Measurements from ENCODE around the gene IL21.
"Not testable (repeated sequence)": the region's sequence is repeated elsewhere in the genome, so short reads cannot be mapped to it uniquely, and the experiment has no call there.

Gene IL21

GRCh38 chr4:122658818-122659295 lies 38.0 kb upstream of the IL21 start:
- Histone ChIP-seq H3K4me1 (ENCODE audit: control insufficient read depth in 5 of 5, insufficient read depth in 5 of 5, low read length in 5 of 5) (no peaks in the 10 kb centered on the region), H3K9me3 (ENCODE audit: control insufficient read depth in 5 of 5, low read length in 5 of 5) (peaks cover 0 to 8% (median 6%) of the 10 kb centered on the region in 5 donors), H3K4me3 (ENCODE audit: low read depth in 1 of 5, low read length in 5 of 5) (no peak overlapping the region), H3K27ac (ENCODE audit: low read depth, low read length) (no peak overlapping the region), H3K36me3 (ENCODE audit: control insufficient read depth in 5 of 5, insufficient read depth in 5 of 5, low read length in 5 of 5) (no peaks in the 10 kb centered on the region), H3K9ac (ENCODE audit: low read length in 5 of 5) (no peak overlapping the region), H3K27me3 (ENCODE audit: control insufficient read depth in 5 of 5, insufficient read depth in 4 of 5, low read length in 5 of 5) (no peaks in the 10 kb centered on the region)

- Histone ChIP-seq H3K4me1 (ENCODE audit: control insufficient read depth in 5 of 5, insufficient read depth in 5 of 5, low read length in 5 of 5) (no peaks in the 10 kb centered on the region), H3K9ac (ENCODE audit: low read length in 5 of 5) (no peak overlapping the region), H3K4me3 (ENCODE audit: low read depth in 1 of 5, low read length in 5 of 5) (no peak overlapping the region), H3K9me3 (ENCODE audit: control insufficient read depth in 5 of 5, low read length in 5 of 5) (peaks cover 0 to 8% (median 6%) of the 10 kb centered on the region in 5 donors), H3K27me3 (ENCODE audit: control insufficient read depth in 5 of 5, insufficient read depth in 4 of 5, low read length in 5 of 5) (no peaks in the 10 kb centered on the region), H3K27ac (ENCODE audit: low read depth, low read length) (no peak overlapping the region), H3K36me3 (ENCODE audit: control insufficient read depth in 5 of 5, insufficient read depth in 5 of 5, low read length in 5 of 5) (no peaks in the 10 kb centered on the region)
Measured at GRCh38 chr4:122658377-122658776, 37.5 kb upstream of the IL21 start.

DNA sequence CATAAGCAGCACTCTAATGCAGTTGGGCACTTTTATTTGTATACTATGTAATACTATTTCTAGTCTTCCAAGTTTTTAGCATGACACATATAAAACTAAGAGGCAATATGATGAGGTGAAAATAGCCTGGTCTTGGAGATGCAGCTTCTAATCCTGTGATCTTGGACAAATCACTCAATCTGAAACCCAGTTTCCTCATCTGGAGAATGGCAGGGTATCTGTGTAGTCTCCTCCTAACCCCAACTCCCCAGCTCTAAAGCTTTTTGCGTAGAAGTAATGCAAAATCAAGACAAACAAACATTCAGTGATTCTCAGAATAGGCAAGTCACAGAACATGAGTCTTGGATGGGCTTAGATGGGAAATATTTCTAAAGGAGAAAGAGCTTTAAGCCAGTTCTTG lies 36.7 kb upstream of the IL21 start:
- H3K9me3 ChIP-seq (ENCODE audit: control insufficient read depth in 5 of 5, low read length in 5 of 5) = peaks cover 0 to 8% (median 6%) of the 10 kb centered on the region in 5 donors
- no peak overlapping the region for H3K9ac ChIP-seq (ENCODE audit: low read length in 5 of 5)
- H3K27ac ChIP-seq (ENCODE audit: low read depth, low read length) = no peak overlapping the region
- H3K27me3 ChIP-seq (ENCODE audit: control insufficient read depth in 5 of 5, insufficient read depth in 4 of 5, low read length in 5 of 5) = no peaks in the 10 kb centered on the region
- no peaks in the 10 kb centered on the region for H3K4me1 ChIP-seq (ENCODE audit: control insufficient read depth in 5 of 5, insufficient read depth in 5 of 5, low read length in 5 of 5)
- H3K36me3 ChIP-seq (ENCODE audit: control insufficient read depth in 5 of 5, insufficient read depth in 5 of 5, low read length in 5 of 5) = no peaks in the 10 kb centered on the region
- H3K4me3 ChIP-seq (ENCODE audit: low read depth in 1 of 5, low read length in 5 of 5) = no peak overlapping the region

DNA sequence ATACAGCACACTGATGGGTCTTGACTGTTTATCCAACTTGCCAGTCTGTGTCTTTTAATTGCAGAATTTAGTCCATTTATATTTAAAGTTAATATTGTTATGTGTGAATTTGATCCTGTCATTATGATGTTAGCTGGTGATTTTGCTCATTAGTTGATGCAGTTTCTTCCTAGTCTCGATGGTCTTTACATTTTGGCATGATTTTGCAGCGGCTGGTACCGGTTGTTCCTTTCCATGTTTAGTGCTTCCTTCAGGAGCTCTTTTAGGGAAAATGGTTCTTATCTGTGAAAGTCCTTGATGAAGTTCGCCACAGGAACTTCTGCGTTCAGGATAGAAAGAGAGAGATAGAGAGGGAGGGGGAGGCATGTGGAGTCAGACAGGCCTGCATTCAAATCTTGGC lies 35.7 kb upstream of the IL21 start:
- not testable (repeated sequence) for H3K9me3 ChIP-seq (ENCODE audit: control insufficient read depth in 5 of 5, low read length in 5 of 5); H3K9ac ChIP-seq (ENCODE audit: low read length in 5 of 5); H3K4me3 ChIP-seq (ENCODE audit: low read depth in 1 of 5, low read length in 5 of 5); H3K36me3 ChIP-seq (ENCODE audit: control insufficient read depth in 5 of 5, insufficient read depth in 5 of 5, low read length in 5 of 5); H3K27ac ChIP-seq (ENCODE audit: low read depth, low read length); H3K4me1 ChIP-seq (ENCODE audit: control insufficient read depth in 5 of 5, insufficient read depth in 5 of 5, low read length in 5 of 5); H3K27me3 ChIP-seq (ENCODE audit: control insufficient read depth in 5 of 5, insufficient read depth in 4 of 5, low read length in 5 of 5)

DNA sequence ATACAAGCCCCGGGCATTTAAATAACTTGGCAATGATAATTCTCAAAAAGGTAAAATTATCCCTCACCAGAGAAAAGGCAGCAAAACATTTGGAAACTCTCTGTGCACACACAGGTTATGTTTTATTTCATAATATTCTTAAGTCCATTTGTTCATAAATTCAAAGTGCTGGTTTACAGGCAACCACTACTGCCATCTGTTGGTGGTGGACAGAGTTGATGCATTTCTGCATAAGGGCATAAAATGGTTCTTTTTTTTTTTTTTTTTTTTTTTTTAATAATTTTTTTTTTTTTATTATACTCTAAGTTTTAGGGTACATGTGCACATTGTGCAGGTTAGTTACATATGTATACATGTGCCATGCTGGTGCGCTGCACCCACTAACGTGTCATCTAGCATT lies 31.5 kb upstream of the IL21 start:
- Histone ChIP-seq H3K27ac (ENCODE audit: low read depth, low read length) (no peak overlapping the region), H3K4me1 (ENCODE audit: control insufficient read depth in 5 of 5, insufficient read depth in 5 of 5, low read length in 5 of 5) (no peaks in the 10 kb centered on the region), H3K27me3 (ENCODE audit: control insufficient read depth in 5 of 5, insufficient read depth in 4 of 5, low read length in 5 of 5) (no peaks in the 10 kb centered on the region), H3K9ac (ENCODE audit: low read length in 5 of 5) (no peak overlapping the region), H3K36me3 (ENCODE audit: control insufficient read depth in 5 of 5, insufficient read depth in 5 of 5, low read length in 5 of 5) (no peaks in the 10 kb centered on the region), H3K9me3 (ENCODE audit: control insufficient read depth in 5 of 5, low read length in 5 of 5) (peaks cover 0 to 8% (median 6%) of the 10 kb centered on the region in 5 donors), H3K4me3 (ENCODE audit: low read depth in 1 of 5, low read length in 5 of 5) (no peak overlapping the region)

- Histone ChIP-seq H3K4me1 (ENCODE audit: control insufficient read depth in 5 of 5, insufficient read depth in 5 of 5, low read length in 5 of 5) (no peaks in the 10 kb centered on the region), H3K36me3 (ENCODE audit: control insufficient read depth in 5 of 5, insufficient read depth in 5 of 5, low read length in 5 of 5) (no peaks in the 10 kb centered on the region), H3K27ac (ENCODE audit: low read depth, low read length) (no peak overlapping the region), H3K27me3 (ENCODE audit: control insufficient read depth in 5 of 5, insufficient read depth in 4 of 5, low read length in 5 of 5) (no peaks in the 10 kb centered on the region), H3K9me3 (ENCODE audit: control insufficient read depth in 5 of 5, low read length in 5 of 5) (no peaks in the 10 kb centered on the region), H3K4me3 (ENCODE audit: low read depth in 1 of 5, low read length in 5 of 5) (no peak overlapping the region), H3K9ac (ENCODE audit: low read length in 5 of 5) (no peak overlapping the region)
Measured at GRCh38 chr4:122650148-122650547, 29.3 kb upstream of the IL21 start.

DNA sequence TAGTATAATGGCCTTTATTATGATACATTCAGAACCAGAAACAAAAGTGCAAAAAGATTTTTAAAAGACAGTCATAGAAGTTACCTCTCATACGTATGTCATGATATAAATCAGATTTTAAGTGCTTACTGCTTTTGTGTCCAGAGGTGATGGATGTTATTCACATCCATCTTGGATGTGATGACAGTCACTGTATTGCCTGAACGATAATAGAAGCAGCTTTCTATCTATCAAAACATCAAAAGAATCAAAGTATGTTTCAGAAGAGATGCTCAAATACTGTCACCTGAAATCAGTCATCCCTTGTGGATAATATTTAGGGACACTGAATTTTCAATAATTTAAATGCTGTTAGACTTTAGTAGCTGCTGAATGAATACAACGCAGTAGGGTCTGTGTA lies 26.8 kb upstream of the IL21 start:
- Histone ChIP-seq H3K9me3 (ENCODE audit: control insufficient read depth in 5 of 5, low read length in 5 of 5) (no peaks in the 10 kb centered on the region), H3K4me1 (ENCODE audit: control insufficient read depth in 5 of 5, insufficient read depth in 5 of 5, low read length in 5 of 5) (no peaks in the 10 kb centered on the region), H3K9ac (ENCODE audit: low read length in 5 of 5) (no peak overlapping the region), H3K27me3 (ENCODE audit: control insufficient read depth in 5 of 5, insufficient read depth in 4 of 5, low read length in 5 of 5) (no peaks in the 10 kb centered on the region), H3K27ac (ENCODE audit: low read depth, low read length) (no peak overlapping the region), H3K4me3 (ENCODE audit: low read depth in 1 of 5, low read length in 5 of 5) (no peak overlapping the region), H3K36me3 (ENCODE audit: control insufficient read depth in 5 of 5, insufficient read depth in 5 of 5, low read length in 5 of 5) (no peaks in the 10 kb centered on the region)

- no peaks in the 10 kb centered on the region for H3K4me1 ChIP-seq (ENCODE audit: control insufficient read depth in 5 of 5, insufficient read depth in 5 of 5, low read length in 5 of 5)
- H3K27ac ChIP-seq (ENCODE audit: low read depth, low read length) = no peak overlapping the region
- H3K36me3 ChIP-seq (ENCODE audit: control insufficient read depth in 5 of 5, insufficient read depth in 5 of 5, low read length in 5 of 5) = no peaks in the 10 kb centered on the region
- H3K27me3 ChIP-seq (ENCODE audit: control insufficient read depth in 5 of 5, insufficient read depth in 4 of 5, low read length in 5 of 5) = peaks cover 0 to 4% (median 0%) of the 10 kb centered on the region in 5 donors
- no peaks in the 10 kb centered on the region for H3K9me3 ChIP-seq (ENCODE audit: control insufficient read depth in 5 of 5, low read length in 5 of 5)
- H3K4me3 ChIP-seq (ENCODE audit: low read depth in 1 of 5, low read length in 5 of 5) = no peak overlapping the region
- H3K9ac ChIP-seq (ENCODE audit: low read length in 5 of 5) = no peak overlapping the region
Measured at GRCh38 chr4:122643257-122643656, 22.4 kb upstream of the IL21 start.

GRCh38 chr4:122639181-122639580 lies 18.3 kb upstream of the IL21 start:
- Histone ChIP-seq H3K9me3 (ENCODE audit: control insufficient read depth in 5 of 5, low read length in 5 of 5) (no peaks in the 10 kb centered on the region), H3K9ac (ENCODE audit: low read length in 5 of 5) (no peak overlapping the region), H3K4me1 (ENCODE audit: control insufficient read depth in 5 of 5, insufficient read depth in 5 of 5, low read length in 5 of 5) (no peaks in the 10 kb centered on the region), H3K36me3 (ENCODE audit: control insufficient read depth in 5 of 5, insufficient read depth in 5 of 5, low read length in 5 of 5) (no peaks in the 10 kb centered on the region), H3K27ac (ENCODE audit: low read depth, low read length) (no peak overlapping the region), H3K4me3 (ENCODE audit: low read depth in 1 of 5, low read length in 5 of 5) (no peak overlapping the region), H3K27me3 (ENCODE audit: control insufficient read depth in 5 of 5, insufficient read depth in 4 of 5, low read length in 5 of 5) (peaks cover 0 to 4% (median 0%) of the 10 kb centered on the region in 5 donors)

DNA sequence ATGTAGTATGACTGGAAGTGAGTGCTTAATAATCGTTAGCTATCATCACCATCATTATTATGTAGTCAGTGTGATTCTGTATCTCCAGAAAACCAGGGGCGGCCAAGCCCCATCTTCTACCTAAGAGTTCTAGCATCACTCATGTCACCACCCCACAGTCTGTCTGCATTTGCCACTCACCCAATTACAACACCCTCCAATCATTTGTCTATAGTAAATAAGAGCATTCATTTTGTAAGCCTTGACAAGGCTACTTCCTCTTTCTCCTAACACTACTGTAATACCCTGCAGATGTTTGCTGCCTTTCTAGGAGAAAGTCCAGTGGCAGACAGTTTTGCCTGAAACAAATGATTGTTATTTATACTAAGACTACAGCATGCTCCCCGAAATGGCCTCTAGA lies 15.8 kb upstream of the IL21 start:
- Histone ChIP-seq H3K4me1 (ENCODE audit: control insufficient read depth in 5 of 5, insufficient read depth in 5 of 5, low read length in 5 of 5) (no peaks in the 10 kb centered on the region), H3K9me3 (ENCODE audit: control insufficient read depth in 5 of 5, low read length in 5 of 5) (no peaks in the 10 kb centered on the region), H3K27me3 (ENCODE audit: control insufficient read depth in 5 of 5, insufficient read depth in 4 of 5, low read length in 5 of 5) (peaks cover 0 to 4% (median 0%) of the 10 kb centered on the region in 5 donors), H3K4me3 (ENCODE audit: low read depth in 1 of 5, low read length in 5 of 5) (no peak overlapping the region), H3K9ac (ENCODE audit: low read length in 5 of 5) (no peak overlapping the region), H3K36me3 (ENCODE audit: control insufficient read depth in 5 of 5, insufficient read depth in 5 of 5, low read length in 5 of 5) (no peaks in the 10 kb centered on the region), H3K27ac (ENCODE audit: low read depth, low read length) (no peak overlapping the region)

DNA sequence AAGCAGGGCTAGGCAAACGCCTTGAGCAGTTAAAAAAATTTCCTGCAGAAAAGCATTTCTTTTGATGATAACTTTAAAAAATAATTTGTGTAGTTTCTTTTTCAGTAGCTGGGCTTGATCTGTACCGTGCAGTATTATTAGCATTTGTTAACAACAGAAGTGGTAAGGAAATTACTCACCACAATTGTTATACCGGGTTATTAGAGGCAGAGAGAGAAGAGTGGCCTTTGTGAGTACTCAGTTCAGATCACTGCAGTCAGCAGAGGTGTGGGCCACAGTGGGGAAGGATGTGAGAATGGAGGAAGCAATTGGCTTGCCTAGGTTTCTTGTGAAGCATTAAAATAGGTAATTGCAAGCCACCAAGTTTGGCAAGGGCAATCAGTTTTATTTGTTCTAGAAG lies 14.3 kb upstream of the IL21 start:
- Histone ChIP-seq H3K4me1 (ENCODE audit: control insufficient read depth in 5 of 5, insufficient read depth in 5 of 5, low read length in 5 of 5) (no peaks in the 10 kb centered on the region), H3K36me3 (ENCODE audit: control insufficient read depth in 5 of 5, insufficient read depth in 5 of 5, low read length in 5 of 5) (no peaks in the 10 kb centered on the region), H3K9ac (ENCODE audit: low read length in 5 of 5) (no peak overlapping the region), H3K27ac (ENCODE audit: low read depth, low read length) (no peak overlapping the region), H3K9me3 (ENCODE audit: control insufficient read depth in 5 of 5, low read length in 5 of 5) (no peaks in the 10 kb centered on the region), H3K4me3 (ENCODE audit: low read depth in 1 of 5, low read length in 5 of 5) (no peak overlapping the region), H3K27me3 (ENCODE audit: control insufficient read depth in 5 of 5, insufficient read depth in 4 of 5, low read length in 5 of 5) (no peaks in the 10 kb centered on the region)

All from subcutaneous abdominal adipose tissue (tissue), 5 donors.